ENCODE measurements around the gene GMFB. TPM values are rescaled to one million over a fixed set of nuclear protein-coding genes. Genes with fewer than 3 reads are reported as not detected.

The GMFB gene
- total and polyA plus RNA-seq, 9 of the 15 experiments (the other 6 are each of a cell fraction or from before 2014, with no cell fraction given) = 14.0 to 31.7 (median 20.5) TPM

GRCh38 chr14:54481695-54482094 lies 7.1 kb downstream of the GMFB start:
- peaks cover 18% of the 10 kb centered on the region for H3K79me2 ChIP-seq (ENCODE audit: control insufficient read depth, insufficient read depth, low read length)
- H3K4me2 ChIP-seq (ENCODE audit: insufficient read depth, low read length) = no peak overlapping the region
- DNase-seq (ENCODE audit: extremely low read depth in 1 of 4, low spot score in 3 of 4) (no peak), FAIRE-seq (no peak), ATAC-seq (no peak)
- WGBS (ENCODE audit: insufficient coverage, low coverage, missing lambda C conversion rate) = 85% methylated on average over 2 of the region's 2 CpGs
- no peaks in the 10 kb centered on the region for H4K20me1 ChIP-seq (replicated peaks; ENCODE audit: control insufficient read depth, insufficient read depth, low read length)
- H3K9ac ChIP-seq (ENCODE audit: insufficient read depth in 1 of 2, low read depth in 2 of 2, low read length in 2 of 2) = no peak overlapping the region
- H2AFZ ChIP-seq (ENCODE audit: low read depth, low read length) = no peak overlapping the region
- no peaks in the 10 kb centered on the region; a peak in 1 of 5 replicates for H3K4me1 ChIP-seq (replicated peaks in 1 of 2; ENCODE audit: control insufficient read depth in 2 of 2, insufficient read depth in 2 of 2, low read length in 2 of 2)
- H3K27ac ChIP-seq (ENCODE audit: extremely low read depth, low read depth, low read length) = no peak overlapping the region
- in situ Hi-C loops (cut with MboI) = no loop called here
- BruUV-seq (replicated peaks) = no TSS peak
- no peak overlapping the region for H3K4me3 ChIP-seq
- no peaks in the 10 kb centered on the region for H3K9me3 ChIP-seq (replicated peaks; ENCODE audit: control insufficient read depth, insufficient read depth, low read depth, low read length)
- intact Hi-C loops (cut with micrococcal nuclease) = no loop called here
- H3K9me1 ChIP-seq (ENCODE audit: control insufficient read depth, insufficient read depth, low read length) = no peaks in the 10 kb centered on the region
- CTCF ChIA-PET (ENCODE audit: low intra/inter-chr PET ratio) = no interaction called here
- H3K27me3 ChIP-seq (ENCODE audit: control insufficient read depth in 2 of 2, insufficient read depth in 2 of 2, low read length in 2 of 2) = no peaks in the 10 kb centered on the region
- POLR2A ChIA-PET = no interaction called here
- H3K36me3 ChIP-seq (ENCODE audit: control insufficient read depth, insufficient read depth, low read length) = peaks cover 51% of the 10 kb centered on the region; the same call in 2 of the 3 replicates
- TF ChIP-seq HNRNPL (IDR thresholded peaks at IDR 0.05; ENCODE audit: low read depth, low read length) = no peak
- TF ChIP-seq ZBTB49 (CRISPR knock-in tag; IDR thresholded peaks at IDR 0.05; ENCODE audit: borderline replicate concordance) = no peak
- no peak for TF ChIP-seq CBFA2T3 (IDR thresholded peaks at IDR 0.05)
- TF ChIP-seq BCLAF1 (IDR thresholded peaks at IDR 0.05; ENCODE audit: borderline replicate concordance in 1 of 2, control insufficient read depth in 1 of 2, low read depth in 2 of 2, low read length in 1 of 2) = no peak
- TF ChIP-seq TBL1XR1 (IDR thresholded peaks at IDR 0.05; ENCODE audit: low read length in 2 of 2) = no peak
- TF ChIP-seq SREBF1 (IDR thresholded peaks at IDR 0.05; ENCODE audit: borderline replicate concordance, low read depth, low read length) = no peak
- TF ChIP-seq L3MBTL2 (IDR thresholded peaks at IDR 0.05) = no peak
- no peak for TF ChIP-seq HOXB6 (CRISPR knock-in tag; IDR thresholded peaks at IDR 0.05; ENCODE audit: borderline replicate concordance)
